ENCODE data around the gene SLC66A2. TPM values are rescaled to one million over a fixed set of nuclear protein-coding genes. Genes with fewer than 3 reads are reported as not detected.
"Not testable (repeated sequence)": the region's sequence is repeated elsewhere in the genome, so short reads cannot be mapped to it uniquely, and the experiment has no call there.

SLC66A2 gene
- total and polyA plus RNA-seq, 8 donors = 19.6 to 36.1 (median 22.6) TPM

DNA sequence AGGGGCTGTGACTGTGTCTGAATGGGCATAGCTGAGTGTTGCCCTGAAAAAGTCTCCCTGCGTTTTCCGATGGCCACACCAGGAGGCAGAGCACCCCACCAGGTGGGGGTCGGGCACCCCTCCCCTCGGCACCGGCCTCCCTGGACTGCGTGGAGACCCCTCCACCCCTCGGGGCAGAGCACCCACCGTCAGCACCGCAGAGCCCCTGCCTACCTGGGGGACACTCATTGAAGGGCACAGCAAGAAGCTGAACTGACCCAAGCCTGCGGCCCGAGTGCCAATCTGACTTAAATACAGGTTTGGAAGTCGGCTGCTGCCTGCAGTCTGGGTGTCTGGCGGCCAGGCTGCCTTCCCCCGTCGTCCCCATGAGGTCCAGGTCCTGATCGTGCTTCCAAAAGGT is 83.8 kb downstream of the SLC66A2 start:
- FAIRE-seq = no peak
- no peak for ATAC-seq
- intact Hi-C loops (cut with DNase I) = no loop called here
- no peaks in the 10 kb centered on the region for H3K27me3 ChIP-seq
- H3K9me3 ChIP-seq = no peaks in the 10 kb centered on the region
- H3K4me3 ChIP-seq = no peak overlapping the region
- WGBS, 2 donors = 60 to 81% methylated on average over 16 of the region's 16 CpGs
- no peaks in the 10 kb centered on the region for H3K36me3 ChIP-seq
- H3K4me1 ChIP-seq = no peaks in the 10 kb centered on the region
- TF ChIP-seq, protein P1, sequence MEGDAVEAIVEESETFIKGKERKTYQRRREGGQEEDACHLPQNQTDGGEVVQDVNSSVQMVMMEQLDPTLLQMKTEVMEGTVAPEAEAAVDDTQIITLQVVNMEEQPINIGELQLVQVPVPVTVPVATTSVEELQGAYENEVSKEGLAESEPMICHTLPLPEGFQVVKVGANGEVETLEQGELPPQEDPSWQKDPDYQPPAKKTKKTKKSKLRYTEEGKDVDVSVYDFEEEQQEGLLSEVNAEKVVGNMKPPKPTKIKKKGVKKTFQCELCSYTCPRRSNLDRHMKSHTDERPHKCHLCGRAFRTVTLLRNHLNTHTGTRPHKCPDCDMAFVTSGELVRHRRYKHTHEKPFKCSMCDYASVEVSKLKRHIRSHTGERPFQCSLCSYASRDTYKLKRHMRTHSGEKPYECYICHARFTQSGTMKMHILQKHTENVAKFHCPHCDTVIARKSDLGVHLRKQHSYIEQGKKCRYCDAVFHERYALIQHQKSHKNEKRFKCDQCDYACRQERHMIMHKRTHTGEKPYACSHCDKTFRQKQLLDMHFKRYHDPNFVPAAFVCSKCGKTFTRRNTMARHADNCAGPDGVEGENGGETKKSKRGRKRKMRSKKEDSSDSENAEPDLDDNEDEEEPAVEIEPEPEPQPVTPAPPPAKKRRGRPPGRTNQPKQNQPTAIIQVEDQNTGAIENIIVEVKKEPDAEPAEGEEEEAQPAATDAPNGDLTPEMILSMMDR (IDR thresholded peaks at IDR 0.05) = no peak
- H3K27ac ChIP-seq = no peak overlapping the region
- DNase-seq = no peak

DNA sequence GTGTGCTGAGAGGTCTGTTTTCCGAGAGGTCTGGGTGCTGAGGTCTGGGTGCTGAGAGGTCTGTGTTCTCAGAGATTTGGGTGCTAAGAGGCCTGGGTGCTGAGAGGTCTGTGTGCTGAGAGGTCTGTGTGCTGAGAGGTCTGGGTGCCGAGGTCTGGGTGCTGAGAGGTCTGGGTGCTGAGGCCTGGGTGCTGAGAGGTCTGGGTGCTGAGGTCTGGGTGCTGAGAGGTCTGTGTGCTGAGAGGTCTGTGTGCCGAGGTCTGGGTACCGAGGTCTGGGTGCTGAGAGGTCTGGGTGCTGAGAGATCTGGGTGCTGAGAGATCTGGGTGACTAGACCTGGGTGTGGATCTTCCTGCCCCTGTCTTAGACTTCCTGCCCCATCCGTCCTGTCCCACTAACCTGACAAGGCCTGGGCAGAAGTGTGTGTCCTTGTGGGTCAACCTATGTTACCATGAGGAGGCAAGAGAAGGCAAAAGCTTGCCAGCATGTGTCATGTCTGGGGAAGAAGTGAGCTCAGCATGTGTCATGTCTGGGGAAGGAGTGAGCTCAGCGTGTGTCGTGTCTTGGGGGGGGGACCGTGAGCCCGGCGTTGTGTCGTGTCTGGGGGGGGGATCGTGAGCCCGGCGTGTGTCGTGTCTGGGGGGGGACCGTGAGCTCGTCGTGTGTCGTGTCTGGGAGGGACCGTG is 84.4 kb downstream of the SLC66A2 start:
- WGBS, 2 donors = 85 to 91% methylated on average over 20 of the region's 20 CpGs
- Histone ChIP-seq H3K4me1 (no peaks in the 10 kb centered on the region), H3K4me3 (no peak overlapping the region), H3K27me3 (no peaks in the 10 kb centered on the region), H3K9me3 (no peaks in the 10 kb centered on the region), H3K27ac (no peak overlapping the region), H3K36me3 (no peaks in the 10 kb centered on the region)
- no peak for ATAC-seq
- FAIRE-seq = no peak
- TF ChIP-seq, protein P1 (IDR thresholded peaks at IDR 0.05) = no peak
- intact Hi-C loops (cut with DNase I) = no loop called here
- peak in 1 of 6 donors; percentile 14 for DNase-seq

- H3K9me3 ChIP-seq; H3K4me1 ChIP-seq; H3K27me3 ChIP-seq; DNase-seq; H3K36me3 ChIP-seq; intact Hi-C loops (cut with DNase I); ATAC-seq; H3K27ac ChIP-seq; H3K4me3 ChIP-seq; FAIRE-seq: not testable (repeated sequence)
- WGBS, 2 donors = 51 to 55% methylated on average over 3 of the region's 3 CpGs
Measured at GRCh38 chr18:79865951-79866350, 85.5 kb downstream of the SLC66A2 start.

DNA sequence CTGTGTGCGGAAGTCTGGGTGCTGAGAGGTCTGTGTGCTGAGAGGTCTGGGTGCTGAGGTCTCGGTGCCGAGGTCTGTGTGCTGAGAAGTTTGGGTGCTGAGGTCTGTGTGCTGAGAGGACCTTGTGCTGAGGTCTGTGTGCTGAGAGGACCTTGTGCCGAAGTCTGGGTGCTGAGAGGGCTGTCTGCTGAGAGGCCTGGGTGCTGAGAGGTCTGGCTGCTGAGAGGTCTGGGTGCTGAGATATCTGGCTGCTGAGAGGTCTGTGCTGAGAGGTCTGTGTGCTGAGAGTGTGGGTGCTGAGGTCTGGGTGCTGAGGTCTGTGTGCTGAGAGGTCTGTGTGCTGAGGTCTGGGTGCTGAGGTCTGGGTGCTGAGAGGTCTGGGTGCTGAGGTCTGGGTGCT is 86.5 kb downstream of the SLC66A2 start:
- intact Hi-C loops (cut with DNase I) = not testable (repeated sequence)

DNA sequence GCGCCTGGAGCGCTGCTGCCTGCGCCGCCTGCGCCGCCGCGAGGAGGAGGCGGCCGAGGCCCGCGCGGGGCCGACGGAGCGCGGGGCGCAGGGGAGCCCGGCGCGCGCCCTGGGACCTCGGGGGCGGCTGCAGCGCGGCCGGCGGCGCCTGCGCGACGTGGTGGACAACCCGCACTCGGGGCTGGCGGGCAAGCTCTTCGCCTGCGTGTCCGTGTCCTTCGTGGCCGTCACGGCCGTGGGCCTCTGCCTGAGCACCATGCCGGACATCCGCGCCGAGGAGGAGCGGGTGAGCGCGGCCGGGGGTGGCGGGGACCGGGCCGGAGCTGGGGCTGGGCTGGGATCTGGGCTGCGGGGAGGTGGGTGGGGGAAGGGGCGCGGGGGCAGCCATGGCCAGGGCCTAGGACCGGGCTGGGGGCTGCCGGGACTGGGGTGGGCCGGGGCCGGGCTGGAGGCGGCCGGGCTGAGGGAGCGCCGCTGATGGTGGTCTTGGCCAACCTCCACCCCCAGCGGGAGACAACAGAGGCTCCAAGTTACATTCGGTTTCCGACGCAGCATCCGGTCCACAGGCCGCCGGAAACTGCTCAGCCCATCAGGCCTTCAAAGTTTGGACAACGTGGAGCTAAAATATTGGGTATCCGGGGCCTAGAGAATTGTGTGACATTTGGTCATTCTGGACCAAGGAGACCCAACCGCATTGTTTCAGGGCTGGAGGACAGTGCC is 87.3 kb downstream of the SLC66A2 start:
- ATAC-seq (no peak), DNase-seq (peak in 2 of 6 donors; percentile 49 to 55), FAIRE-seq (no peak)
- TF ChIP-seq, protein P1 (IDR thresholded peaks at IDR 0.05) = no peak
- Histone ChIP-seq H3K4me3 (no peak overlapping the region), H3K27me3 (no peaks in the 10 kb centered on the region), H3K4me1 (no peaks in the 10 kb centered on the region), H3K9me3 (no peaks in the 10 kb centered on the region), H3K27ac (no peak overlapping the region), H3K36me3 (no peaks in the 10 kb centered on the region)
- WGBS, 2 donors = 59 to 71% methylated on average over 59 to 74 of the region's 74 CpGs
- intact Hi-C loops (cut with DNase I) = no loop called here

More for the DNA sequence above, 86.5 kb downstream of the SLC66A2 start:
- not testable (repeated sequence) for H3K4me1 ChIP-seq, ATAC-seq, DNase-seq, H3K4me3 ChIP-seq, H3K27me3 ChIP-seq, H3K36me3 ChIP-seq, FAIRE-seq, H3K9me3 ChIP-seq, H3K27ac ChIP-seq
- 79 to 90% methylated on average over 4 of the region's 4 CpGs for WGBS, 2 donors

Data from pancreas (tissue), 10 donors.